Stimulated activated CD8-positive, alpha-beta memory T cell treated with anti-CD3 and anti-CD28 coated beads, Interleukin-7, amount 100 ng/mL, for 4 hours (primary cell): ENCODE results near the gene CCDC70.

Source experiments
- DNase-seq, 2 donors: peaks; one replicate each; pipeline ENCODE4 v3.0.0-alpha.2; 2020; ENCODE audit warnings: low read depth in 2 of 2

The CCDC70 gene

GRCh38 chr13:51858433-51859247, 3.1 kb upstream of the CCDC70 start:
- no peak for DNase-seq

GRCh38 chr13:51862957-51863356, 1.2 kb downstream of the CCDC70 start:
- no peak for DNase-seq

- DNase-seq, result no peak
Measured at GRCh38 chr13:51865838-51866237, 4.1 kb downstream of the CCDC70 start.

- DNase-seq, result no peak
Measured at GRCh38 chr13:51867062-51867461, 5.3 kb downstream of the CCDC70 start.

GRCh38 chr13:51869916-51870315, 8.1 kb downstream of the CCDC70 start:
- no peak for DNase-seq

- no peak for DNase-seq
Measured at GRCh38 chr13:51870616-51871015, 8.8 kb downstream of the CCDC70 start.

GRCh38 chr13:51873117-51873798, 11.5 kb downstream of the CCDC70 start:
- DNase-seq, result no peak

GRCh38 chr13:51873837-51874236, 12.1 kb downstream of the CCDC70 start:
- DNase-seq, result no peak

GRCh38 chr13:51874651-51875050, 12.9 kb downstream of the CCDC70 start:
- DNase-seq, result no peak

GRCh38 chr13:51879133-51879532, 17.4 kb downstream of the CCDC70 start:
- DNase-seq, result no peak

GRCh38 chr13:51881296-51881695, 19.5 kb downstream of the CCDC70 start:
- DNase-seq, result no peak

GRCh38 chr13:51882570-51883225, 20.9 kb downstream of the CCDC70 start:
- DNase-seq, result no peak

GRCh38 chr13:51883226-51883600, 21.4 kb downstream of the CCDC70 start:
- no peak for DNase-seq

- DNase-seq, result no peak
Measured at GRCh38 chr13:51885651-51886050, 23.9 kb downstream of the CCDC70 start.

GRCh38 chr13:51887468-51887867, 25.7 kb downstream of the CCDC70 start:
- DNase-seq, result no peak

GRCh38 chr13:51892657-51893056, 30.9 kb downstream of the CCDC70 start:
- DNase-seq, result no peak

- no peak for DNase-seq
Measured at GRCh38 chr13:51894239-51894638, 32.5 kb downstream of the CCDC70 start.

- DNase-seq, result no peak
Measured at GRCh38 chr13:51895906-51896888, 34.4 kb downstream of the CCDC70 start.

GRCh38 chr13:51900471-51900870, 38.7 kb downstream of the CCDC70 start:
- no peak for DNase-seq

GRCh38 chr13:51902776-51903175, 41.0 kb downstream of the CCDC70 start:
- no peak for DNase-seq

- no peak for DNase-seq
Measured at GRCh38 chr13:51905787-51906186, 44.0 kb downstream of the CCDC70 start.

- DNase-seq, result no peak
Measured at GRCh38 chr13:51906581-51906980, 44.8 kb downstream of the CCDC70 start.
